Body of pancreas (tissue), 4 donors: Measurements from ENCODE around the gene CCDC63. TPM values are rescaled to one million over a fixed set of nuclear protein-coding genes. Genes with fewer than 3 reads are reported as not detected.

Experiments used
- ATAC-seq: fragments of 150-250 bp; one replicate; pipeline ENCODE4 v1.9.1; 2016
- DNase-seq, 4 donors: peaks; one replicate each; pipeline ENCODE4 v3.0.0-alpha.2; 2019
- H3K27ac ChIP-seq, 4 donors: fragments of 200-600 bp; sonication (generic); 1 replicate in 3 of 4; 2 replicates in 1 of 4; pipeline versions ENCODE4 v1.5.1 to v1.6.1; 2016 to 2019; ENCODE audit warnings: mild to moderate bottlenecking in 1 of 4, mixed read lengths in 1 of 4, moderate library complexity in 1 of 4
- H3K27me3 ChIP-seq, 2 donors: fragments of 200-600 bp; sonication (generic); one replicate each; pipeline ENCODE4 v1.6.0; 2016; ENCODE audit warnings: mild to moderate bottlenecking in 1 of 2
- H3K36me3 ChIP-seq, 2 donors: fragments of 200-600 bp; sonication (generic); replicated peaks in 1 of 2; 2 replicates each; pipeline ENCODE4 v1.5.1; 2016; ENCODE audit warnings: low read depth in 2 of 2; ENCODE audit not compliant: insufficient read depth in 1 of 2
- H3K4me1 ChIP-seq: fragments of 200-600 bp; sonication (generic); one replicate; pipeline ENCODE4 v1.6.0; 2016
- H3K4me3 ChIP-seq, 2 donors: fragments of 200-600 bp; sonication (generic); 1 replicate in 1 of 2; 2 replicates in 1 of 2; pipeline ENCODE4 v1.5.1; 2016 to 2019
- H3K9me3 ChIP-seq, 3 donors: fragments of 200-600 bp; sonication (generic); 1 replicate in 2 of 3; 2 replicates in 1 of 3; pipeline ENCODE4 v1.5.1; 2016
- CTCF ChIP-seq, 7 experiments: fragments of 450-650 bp in 4 of 7; fragments of 200-600 bp in 3 of 7; sonication (generic) in 3 of 7; IDR thresholded peaks; one replicate each; pipeline ENCODE4 v1.5.1; 2016 to 2019; ENCODE audit warnings: antibody characterized with exemption in 7 of 7
- POLR2A ChIP-seq, 3 donors: fragments of 450-650 bp; IDR thresholded peaks; one replicate each; pipeline ENCODE4 v1.6.1; 2016; ENCODE audit warnings: antibody characterized with exemption in 3 of 3, mild to moderate bottlenecking in 2 of 3
- WGBS, 2 donors: methylation state at CpG; one replicate each; pipeline ENCODE4 v1.1.5; 2017; 5-methylcytosine and 5-hydroxymethylcytosine counted together
- intact Hi-C: fragments of 100-400 bp; cut with DNase I; formaldehyde crosslinking; loops from one replicate; pipeline ENCODE4 v1.15.1; 2023
- total RNA-seq, 2 donors: library from RNA; depleted of rRNA; stranded (reverse); fragments of >200 nt; gene quantifications; one replicate each; pipeline ENCODE4 v1.1.0, GENCODE V29; 2016

CCDC63 gene
- total RNA-seq, 2 donors from 2014 or later = not detected

DNA sequence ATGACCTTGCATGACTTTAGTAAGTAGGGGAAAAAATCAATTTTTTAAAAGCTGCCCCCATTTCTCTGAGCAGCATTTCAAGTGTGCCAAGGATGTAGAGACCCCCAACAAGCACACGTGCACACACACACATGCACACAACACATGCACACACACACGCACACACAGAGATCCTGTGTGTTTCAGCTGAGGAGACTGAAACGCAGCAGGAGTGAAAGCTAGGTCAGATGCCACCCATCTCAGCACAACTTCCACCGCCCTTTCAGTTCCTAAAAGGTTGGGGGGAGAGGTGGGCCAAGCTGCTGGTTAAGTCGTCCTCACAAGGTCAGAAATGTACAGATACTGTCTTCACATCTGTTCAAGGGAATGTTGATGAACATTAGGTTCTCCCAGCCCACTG is 59.7 kb downstream of the CCDC63 start:
- DNase-seq = no peak
- H3K4me1 ChIP-seq = no peaks in the 10 kb centered on the region
- H3K27me3 ChIP-seq = no peaks in the 10 kb centered on the region
- no peaks in the 10 kb centered on the region for H3K9me3 ChIP-seq
- H3K27ac ChIP-seq = no peak overlapping the region
- no peak overlapping the region for H3K4me3 ChIP-seq
- WGBS, 2 donors = 56 to 76% methylated on average over 5 of the region's 5 CpGs
- H3K36me3 ChIP-seq = no peaks in the 10 kb centered on the region
- intact Hi-C loops = no loop called here
- ATAC-seq = no peak
- TF ChIP-seq CTCF (IDR thresholded peaks at IDR 0.05) (no peak), POLR2A (IDR thresholded peaks at IDR 0.05) (no peak)

DNA sequence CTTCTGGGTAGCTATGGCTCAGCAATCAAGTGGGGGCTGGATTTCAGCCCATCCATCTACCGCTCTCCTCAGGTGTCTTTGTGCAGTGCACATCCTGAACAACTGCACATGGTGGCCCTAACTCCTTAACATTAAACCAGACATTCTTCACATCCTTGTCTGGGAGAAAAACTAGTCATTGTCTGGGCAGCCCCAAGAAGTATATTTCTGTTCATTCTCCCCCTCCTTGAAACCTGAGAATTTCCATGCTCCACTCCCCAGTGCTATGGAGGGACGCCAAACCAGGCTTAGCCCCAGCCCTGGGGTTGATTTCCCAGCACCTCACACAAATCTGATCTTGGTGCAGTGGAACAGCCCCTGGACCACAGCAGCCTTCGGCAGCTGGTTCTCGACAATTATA is 60.2 kb downstream of the CCDC63 start:
- no peak overlapping the region for H3K27ac ChIP-seq
- H3K4me3 ChIP-seq = no peak overlapping the region
- no peaks in the 10 kb centered on the region for H3K9me3 ChIP-seq
- intact Hi-C loops = no loop called here
- H3K4me1 ChIP-seq = no peaks in the 10 kb centered on the region
- WGBS, 2 donors = 69 to 83% methylated on average over 4 of the region's 4 CpGs
- H3K27me3 ChIP-seq = no peaks in the 10 kb centered on the region
- DNase-seq = no peak
- TF ChIP-seq CTCF (IDR thresholded peaks at IDR 0.05) (no peak), POLR2A (IDR thresholded peaks at IDR 0.05) (no peak)
- H3K36me3 ChIP-seq = no peaks in the 10 kb centered on the region
- ATAC-seq = no peak

- Histone ChIP-seq H3K9me3 (no peaks in the 10 kb centered on the region), H3K4me1 (no peaks in the 10 kb centered on the region), H3K4me3 (no peak overlapping the region), H3K36me3 (no peaks in the 10 kb centered on the region), H3K27me3 (no peaks in the 10 kb centered on the region), H3K27ac (no peak overlapping the region)
- WGBS, 2 donors = 45 to 68% methylated on average over 5 to 8 of the region's 8 CpGs
- no peak for TF ChIP-seq POLR2A (IDR thresholded peaks at IDR 0.05)
- TF ChIP-seq CTCF (IDR thresholded peaks at IDR 0.05) = no peak
- intact Hi-C loops = no loop called here
- ATAC-seq (no peak), DNase-seq (no peak)
These were observed 60.8 kb downstream of the CCDC63 start for GRCh38 chr12:110907583-110907982.

DNA sequence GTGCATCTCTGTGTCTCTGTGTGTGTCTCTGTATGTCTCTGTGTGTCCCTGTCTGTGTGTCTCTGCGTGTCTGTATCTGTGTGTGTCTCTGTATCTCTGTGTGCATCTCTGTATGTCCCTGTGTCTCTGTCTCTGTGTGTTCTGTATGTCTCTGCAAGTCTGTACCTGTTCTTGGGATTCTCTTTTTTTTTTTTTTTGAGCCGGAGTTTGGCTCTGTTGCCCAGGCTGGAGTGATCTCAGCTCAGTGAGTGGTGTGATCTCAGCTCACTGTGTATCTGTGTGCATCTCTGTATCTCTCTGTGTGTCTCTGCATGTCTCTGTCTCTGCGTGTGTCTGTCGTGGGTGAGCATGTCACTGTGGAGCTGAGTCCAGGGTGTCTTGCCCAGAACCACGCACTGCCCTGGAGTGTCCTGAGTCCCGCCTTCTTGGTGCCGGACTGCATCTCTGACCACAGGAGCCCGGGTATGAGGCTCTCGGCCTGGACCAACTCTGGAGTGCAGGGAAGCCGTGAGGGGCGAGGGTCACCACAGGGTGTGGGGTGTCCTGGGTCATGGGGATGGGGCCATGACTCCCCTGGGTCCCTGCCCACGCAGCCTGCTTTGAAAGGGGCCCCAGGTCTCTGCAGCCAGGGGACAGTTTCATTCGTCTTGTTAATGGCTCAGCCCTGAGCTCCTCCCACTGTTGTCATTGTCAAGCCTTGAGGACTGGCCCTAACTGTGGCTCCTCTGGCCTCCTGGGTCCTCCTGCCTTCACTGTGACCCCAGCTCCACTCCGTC is 61.8 kb downstream of the CCDC63 start:
- TF ChIP-seq CTCF (IDR thresholded peaks at IDR 0.05) = no peak
- no peak for TF ChIP-seq POLR2A (IDR thresholded peaks at IDR 0.05)
- ATAC-seq (no peak), DNase-seq (no peak)
- H3K36me3 ChIP-seq = no peaks in the 10 kb centered on the region
- no peak overlapping the region for H3K27ac ChIP-seq
- H3K27me3 ChIP-seq = no peaks in the 10 kb centered on the region
- intact Hi-C loops = no loop called here
- no peaks in the 10 kb centered on the region for H3K9me3 ChIP-seq
- WGBS, 2 donors = 52 to 65% methylated on average over 11 to 14 of the region's 14 CpGs
- H3K4me1 ChIP-seq = no peaks in the 10 kb centered on the region
- H3K4me3 ChIP-seq = no peak overlapping the region

GRCh38 chr12:110912263-110912662 is 65.5 kb downstream of the CCDC63 start:
- ATAC-seq = no peak
- Histone ChIP-seq H3K4me3 (no peak overlapping the region), H3K27me3 (no peaks in the 10 kb centered on the region), H3K27ac (no peak overlapping the region), H3K9me3 (no peaks in the 10 kb centered on the region), H3K4me1 (no peaks in the 10 kb centered on the region), H3K36me3 (no peaks in the 10 kb centered on the region)
- no peak for DNase-seq
- 74 to 80% methylated on average over 6 of the region's 6 CpGs for WGBS, 2 donors
- TF ChIP-seq POLR2A (IDR thresholded peaks at IDR 0.05) (no peak), CTCF (IDR thresholded peaks at IDR 0.05) (no peak)
- intact Hi-C loops = no loop called here
